Measurements from ENCODE around the gene MPV17L2. TPM values are rescaled to one million over a fixed set of nuclear protein-coding genes. Genes with fewer than 3 reads are reported as not detected.

Gene MPV17L2
- total and polyA plus RNA-seq, 2 donors (not counting 1 experiment from before 2014, with no cell fraction given): 8.6 to 23.0 TPM

DNA sequence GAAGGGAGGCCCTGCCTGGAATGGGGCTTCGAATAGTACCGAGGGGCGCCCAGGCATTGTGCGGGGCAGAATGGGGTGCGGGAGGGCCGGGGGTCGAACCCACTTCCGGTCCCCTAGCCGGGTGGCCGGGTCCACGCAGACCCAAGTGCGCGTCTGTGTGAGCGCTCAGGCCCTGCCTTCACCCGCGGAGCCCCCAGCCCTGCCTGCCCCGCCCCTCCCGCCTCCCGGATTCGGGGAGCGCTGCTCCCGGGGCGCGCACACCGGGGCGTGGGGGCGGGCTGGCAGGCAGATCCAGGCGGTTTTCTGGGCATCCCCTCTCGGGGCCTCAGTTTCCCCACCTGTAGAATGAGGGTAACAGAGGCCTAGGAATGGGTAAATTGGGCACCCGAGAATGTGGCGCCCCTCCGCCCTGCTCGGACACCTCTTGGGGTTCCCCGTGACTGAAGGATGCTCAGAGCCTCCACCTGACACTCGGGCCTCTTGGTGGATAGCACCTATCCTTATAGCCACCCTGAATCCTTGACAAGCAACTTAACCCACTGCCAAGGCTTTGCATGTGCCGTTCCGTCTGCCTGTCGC is 39.4 kb upstream of the MPV17L2 start:
- peak overlapping the region in 4 of 5 experiments; percentile 63 to 88 (median 69) for H3K4me3 ChIP-seq (ENCODE audit: control extremely low read depth in 1 of 5, extremely low read depth in 1 of 5, insufficient read depth in 1 of 5, low read depth in 2 of 5, low read length in 4 of 5)
- peaks cover 14 to 25% of the 10 kb centered on the region in 2 donors for H3K4me1 ChIP-seq (ENCODE audit: control insufficient read depth in 2 of 2, insufficient read depth in 2 of 2, low read length in 2 of 2)
- intact Hi-C loops (cut with micrococcal nuclease): loop anchor here (1.0 to 2.0 kb wide), 4 partner anchors 8 to 221 kb away; partner anchors contain the start of gene CCDC124
- no peaks in the 10 kb centered on the region for H3K27me3 ChIP-seq (replicated peaks in 1 of 4; ENCODE audit: control extremely low read depth in 1 of 4, control insufficient read depth in 3 of 4, insufficient read depth in 4 of 4, low read length in 3 of 4)
- H3K4me3 Mint-ChIP-seq: peak overlapping the region; percentile 89
- ATAC-seq (ENCODE audit: low read depth) (no peak), DNase-seq (no peak)
- peak overlapping the region; percentile 73 for H2AFZ ChIP-seq (ENCODE audit: insufficient read depth, low read depth, low read length, poor library complexity, severe bottlenecking)
- no peaks in the 10 kb centered on the region for H3K27me3 Mint-ChIP-seq
- peaks cover 17% of the 10 kb centered on the region for H4K20me1 ChIP-seq (ENCODE audit: control insufficient read depth, insufficient read depth, low read length, poor library complexity, severe bottlenecking)
- no peaks in the 10 kb centered on the region for H3K9me3 Mint-ChIP-seq (ENCODE audit: insufficient read depth)
- H3K9ac ChIP-seq (ENCODE audit: low read length): peak overlapping the region; percentile 77
- H3K4me2 ChIP-seq (replicated peaks; ENCODE audit: low read depth, low read length, poor library complexity, severe bottlenecking): peak overlapping the region; percentile 99
- CTCF ChIA-PET: interaction anchor here (1.0 to 1.3 kb wide), 2 partner anchors 15 to 126 kb away, joined by 3 to 5 read pairs; no protein-coding TSS in a partner anchor
- H3K79me2 ChIP-seq (ENCODE audit: control insufficient read depth, insufficient read depth, low read length): peaks cover 10% of the 10 kb centered on the region
- no peaks in the 10 kb centered on the region for H3K9me3 ChIP-seq (ENCODE audit: control extremely low read depth in 1 of 3, control insufficient read depth in 2 of 3, insufficient read depth in 1 of 3, low read length in 2 of 3)
- no peak for TF ChIP-seq EZH2 (IDR thresholded peaks at IDR 0.05; ENCODE audit: borderline replicate concordance, insufficient read depth, low read depth, low read length, poor library complexity, severe bottlenecking)
- TF ChIP-seq, protein P1, sequence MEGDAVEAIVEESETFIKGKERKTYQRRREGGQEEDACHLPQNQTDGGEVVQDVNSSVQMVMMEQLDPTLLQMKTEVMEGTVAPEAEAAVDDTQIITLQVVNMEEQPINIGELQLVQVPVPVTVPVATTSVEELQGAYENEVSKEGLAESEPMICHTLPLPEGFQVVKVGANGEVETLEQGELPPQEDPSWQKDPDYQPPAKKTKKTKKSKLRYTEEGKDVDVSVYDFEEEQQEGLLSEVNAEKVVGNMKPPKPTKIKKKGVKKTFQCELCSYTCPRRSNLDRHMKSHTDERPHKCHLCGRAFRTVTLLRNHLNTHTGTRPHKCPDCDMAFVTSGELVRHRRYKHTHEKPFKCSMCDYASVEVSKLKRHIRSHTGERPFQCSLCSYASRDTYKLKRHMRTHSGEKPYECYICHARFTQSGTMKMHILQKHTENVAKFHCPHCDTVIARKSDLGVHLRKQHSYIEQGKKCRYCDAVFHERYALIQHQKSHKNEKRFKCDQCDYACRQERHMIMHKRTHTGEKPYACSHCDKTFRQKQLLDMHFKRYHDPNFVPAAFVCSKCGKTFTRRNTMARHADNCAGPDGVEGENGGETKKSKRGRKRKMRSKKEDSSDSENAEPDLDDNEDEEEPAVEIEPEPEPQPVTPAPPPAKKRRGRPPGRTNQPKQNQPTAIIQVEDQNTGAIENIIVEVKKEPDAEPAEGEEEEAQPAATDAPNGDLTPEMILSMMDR (IDR thresholded peaks at IDR 0.05): no peak
- peak overlapping the region; percentile 92 for H3K27ac Mint-ChIP-seq
- POLR2A ChIA-PET: interaction anchor here (0.6 to 1.0 kb wide), 2 partner anchors 25 to 131 kb away, joined by 3 to 6 read pairs; no protein-coding TSS in a partner anchor
- 3% methylated on average over 38 of the region's 38 CpGs for WGBS (ENCODE audit: insufficient coverage)
- peak overlapping the region in 1 of 2 donors; percentile 93 for H3K27ac ChIP-seq (ENCODE audit: low read length in 2 of 2)
- H3K36me3 ChIP-seq (replicated peaks in 1 of 2; ENCODE audit: control extremely low read depth in 1 of 2, control insufficient read depth in 1 of 2, extremely low read depth in 1 of 2, insufficient read depth in 2 of 2, low read length in 1 of 2): peaks cover 0 to 9% of the 10 kb centered on the region in 2 experiments
- peaks cover 23% of the 10 kb centered on the region for H3K4me1 Mint-ChIP-seq
